T1000 (cell line): Measurements from ENCODE around the gene EZR.

Source experiments
- DNase-seq: peaks from one replicate; lab custom pipeline; 2025; ENCODE audit warnings: mixed read lengths; lab: John Stamatoyannopoulos, UW

EZR gene

GRCh38 chr6:158725704-158726103, 93.5 kb downstream of the EZR start:
- DNase-seq: no peak

- DNase-seq: no peak
Measured at GRCh38 chr6:158722176-158722729, 96.9 kb downstream of the EZR start.

DNA sequence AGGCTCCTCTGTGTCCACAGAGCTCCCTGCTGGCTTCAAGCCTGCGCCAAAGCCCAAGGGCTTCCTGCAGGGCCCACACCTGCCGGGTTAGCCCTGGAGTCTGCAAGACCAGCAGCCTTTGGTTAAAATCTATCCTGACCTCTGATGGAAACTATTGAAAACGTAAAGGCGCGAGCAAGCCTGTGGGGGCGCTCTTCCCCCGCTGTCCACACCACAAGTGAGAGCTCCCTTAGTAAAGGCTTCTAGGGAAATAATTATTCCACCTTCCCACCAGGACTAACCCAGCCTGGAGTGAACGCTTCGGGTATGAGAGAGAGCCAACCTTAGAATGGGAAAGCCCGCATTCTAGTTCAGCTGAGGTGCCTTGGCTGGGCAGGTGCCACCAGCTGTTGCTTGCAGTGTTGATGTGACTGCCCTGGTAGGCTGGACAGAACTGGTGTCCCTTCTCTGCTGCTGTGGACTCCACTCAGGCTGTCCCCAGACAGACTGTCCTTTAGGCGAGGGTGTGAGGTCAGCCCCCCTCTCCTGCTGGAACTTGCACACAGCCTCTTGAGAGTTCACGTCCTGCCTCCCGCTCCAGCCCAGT, 100.6 kb downstream of the EZR start:
- DNase-seq: no peak

GRCh38 chr6:158717341-158718330, 101.5 kb downstream of the EZR start:
- no peak for DNase-seq
